ENCODE measurements around the gene GPATCH8. TPM values are rescaled to one million over a fixed set of nuclear protein-coding genes. Genes with fewer than 3 reads are reported as not detected.

GPATCH8 gene
- total RNA-seq, 2 experiments from 2014 or later, result 76.0 to 76.9 TPM

GRCh38 chr17:44536090-44536953 lies 33.1 kb upstream of the GPATCH8 start:
- ChIA-PET CTCF (no interaction called here), POLR2A (no interaction called here)
- no peak for ATAC-seq (ENCODE audit: poor library complexity)
- Histone ChIP-seq H3K36me3 (ENCODE audit: insufficient read depth, low read length) (no peaks in the 10 kb centered on the region), H3K27me3 (ENCODE audit: control insufficient read depth in 1 of 2, insufficient read depth in 2 of 2, low read length in 2 of 2) (peaks cover 0 to 2% of the 10 kb centered on the region in 2 experiments), H3K27ac (ENCODE audit: low read depth in 1 of 2, low read length in 2 of 2) (no peak overlapping the region), H3K4me1 (ENCODE audit: insufficient read depth, low read length) (peaks cover 8% of the 10 kb centered on the region), H3K4me3 (ENCODE audit: low read length) (no peak overlapping the region), H3K9me3 (ENCODE audit: control insufficient read depth in 1 of 2, insufficient read depth in 1 of 2, low read length in 2 of 2) (no peaks in the 10 kb centered on the region)
- no peak for TF ChIP-seq CTCF (IDR thresholded peaks at IDR 0.05)
- Mint-ChIP-seq H3K4me3 (no peak overlapping the region), H3K27me3 (peaks cover 19% of the 10 kb centered on the region), H3K4me1 (ENCODE audit: low read depth) (no peaks in the 10 kb centered on the region), H3K9me3 (no peaks in the 10 kb centered on the region), H3K36me3 (ENCODE audit: low read depth) (no peaks in the 10 kb centered on the region), H3K27ac (no peak overlapping the region)
- DNase-seq, result no peak
- intact Hi-C loops (cut with DNase I, micrococcal nuclease), result loop anchor here in 1 of 2 experiments (10.0 kb wide), 1 partner anchor 328 kb away; no protein-coding TSS in a partner anchor

- H3K4me1 ChIP-seq (ENCODE audit: insufficient read depth, low read length), result peaks cover 8% of the 10 kb centered on the region
- intact Hi-C loops (cut with DNase I, micrococcal nuclease), result loop anchor here (1.0 to 10.0 kb wide), 5 partner anchors 103 to 332 kb away; no protein-coding TSS in a partner anchor
- peak; percentile 70 to 89 (median 84) for DNase-seq
- peaks cover 26% of the 10 kb centered on the region for H3K27me3 Mint-ChIP-seq
- peak; percentile 86 for TF ChIP-seq CTCF (IDR thresholded peaks at IDR 0.05)
- no peak overlapping the region for H3K4me3 ChIP-seq (ENCODE audit: low read length)
- no peaks in the 10 kb centered on the region for H3K36me3 ChIP-seq (ENCODE audit: insufficient read depth, low read length)
- H3K4me1 Mint-ChIP-seq (ENCODE audit: low read depth), result no peaks in the 10 kb centered on the region
- H3K27me3 ChIP-seq (ENCODE audit: control insufficient read depth in 1 of 2, insufficient read depth in 2 of 2, low read length in 2 of 2), result no peaks in the 10 kb centered on the region
- no peaks in the 10 kb centered on the region for H3K9me3 ChIP-seq (ENCODE audit: control insufficient read depth in 1 of 2, insufficient read depth in 1 of 2, low read length in 2 of 2)
- no peak overlapping the region for H3K4me3 Mint-ChIP-seq
- ChIA-PET POLR2A (no interaction called here), CTCF (interaction anchor here (0.6 to 1.3 kb wide), 2 partner anchors 49 to 363 kb away, joined by 3 read pairs; no protein-coding TSS in a partner anchor)
- peak; percentile 96 for ATAC-seq (ENCODE audit: poor library complexity)
- no peaks in the 10 kb centered on the region for H3K9me3 Mint-ChIP-seq
- no peaks in the 10 kb centered on the region for H3K36me3 Mint-ChIP-seq (ENCODE audit: low read depth)
- H3K27ac Mint-ChIP-seq, result no peak overlapping the region
- no peak overlapping the region for H3K27ac ChIP-seq (ENCODE audit: low read depth in 1 of 2, low read length in 2 of 2)
Observed at GRCh38 chr17:44533533-44534246, 30.5 kb upstream of the GPATCH8 start.

GRCh38 chr17:44530896-44531418 lies 27.8 kb upstream of the GPATCH8 start:
- peaks cover 8% of the 10 kb centered on the region for H3K4me1 ChIP-seq (ENCODE audit: insufficient read depth, low read length)
- H3K4me1 Mint-ChIP-seq (ENCODE audit: low read depth), result no peaks in the 10 kb centered on the region
- peaks cover 0 to 6% of the 10 kb centered on the region in 2 experiments for H3K9me3 ChIP-seq (ENCODE audit: control insufficient read depth in 1 of 2, insufficient read depth in 1 of 2, low read length in 2 of 2)
- no peaks in the 10 kb centered on the region for H3K27me3 ChIP-seq (ENCODE audit: control insufficient read depth in 1 of 2, insufficient read depth in 2 of 2, low read length in 2 of 2)
- no peaks in the 10 kb centered on the region for H3K36me3 ChIP-seq (ENCODE audit: insufficient read depth, low read length)
- ChIA-PET POLR2A (no interaction called here), CTCF (no interaction called here)
- no peaks in the 10 kb centered on the region for H3K36me3 Mint-ChIP-seq (ENCODE audit: low read depth)
- no peak overlapping the region for H3K27ac ChIP-seq (ENCODE audit: low read depth in 1 of 2, low read length in 2 of 2)
- intact Hi-C loops (cut with DNase I, micrococcal nuclease), result loop anchor here in 1 of 2 experiments (5.0 to 10.0 kb wide), 3 partner anchors 106 to 334 kb away; no protein-coding TSS in a partner anchor
- no peak for DNase-seq
- H3K9me3 Mint-ChIP-seq, result no peaks in the 10 kb centered on the region
- no peak overlapping the region for H3K4me3 Mint-ChIP-seq
- TF ChIP-seq CTCF (IDR thresholded peaks at IDR 0.05), result no peak
- H3K27ac Mint-ChIP-seq, result no peak overlapping the region
- H3K27me3 Mint-ChIP-seq, result peaks cover 28% of the 10 kb centered on the region
- no peak for ATAC-seq (ENCODE audit: poor library complexity)
- no peak overlapping the region for H3K4me3 ChIP-seq (ENCODE audit: low read length)
